Measurements from ENCODE around the gene GOLIM4.

DNA sequence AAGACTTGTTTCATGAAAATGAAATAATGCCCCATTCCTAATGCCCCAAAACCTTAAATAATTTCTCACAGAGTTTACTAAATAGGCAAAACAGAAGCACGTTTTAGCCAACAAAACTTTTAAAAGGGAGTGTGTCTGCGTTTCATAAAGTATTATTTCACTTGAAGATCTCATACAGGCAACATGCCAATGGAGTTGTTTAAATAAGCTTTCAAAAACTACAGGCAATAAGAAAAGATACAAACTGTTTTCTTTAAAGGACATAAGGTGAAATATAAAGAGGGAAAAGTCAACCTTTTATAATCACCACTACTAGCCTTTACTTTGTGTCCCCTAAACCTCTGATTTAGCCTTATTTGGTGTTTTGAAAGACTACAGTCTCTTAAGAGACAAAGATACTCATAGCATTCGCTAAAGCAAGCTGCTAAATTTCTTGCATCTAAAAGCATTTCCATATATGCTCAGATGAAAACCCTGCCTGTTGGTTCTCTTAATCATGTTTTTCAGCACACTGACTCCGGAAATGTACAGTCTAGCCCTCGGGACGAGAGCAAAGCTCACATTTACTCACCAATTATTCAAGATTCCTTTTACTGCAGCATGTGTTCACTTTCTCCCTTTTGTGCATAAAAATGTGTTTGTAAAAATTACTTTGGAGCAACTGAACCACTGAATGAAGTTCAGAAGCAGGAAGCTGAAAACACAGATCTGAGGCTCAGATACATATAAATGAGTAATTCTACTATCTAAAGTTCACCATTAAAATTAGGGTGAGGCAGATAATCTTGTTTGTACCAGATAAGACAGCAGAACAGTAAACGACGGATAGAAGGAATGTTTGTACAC, 119.0 kb downstream of the GOLIM4 start:
- TF ChIP-seq GTF2I (CRISPR knock-in tag; conservative IDR thresholded peaks at IDR 0.05) (no peak), CTCF (IDR thresholded peaks at IDR 0.05) (no peak), MAX (CRISPR knock-in tag; IDR thresholded peaks at IDR 0.05) (no peak), CBFB (CRISPR knock-in tag; IDR thresholded peaks at IDR 0.05; ENCODE audit: low read depth) (no peak), ETV6 (CRISPR knock-in tag; IDR thresholded peaks at IDR 0.05) (no peak), CREB1 (CRISPR knock-in tag; IDR thresholded peaks at IDR 0.05) (no peak), JUN (CRISPR knock-in tag; IDR thresholded peaks at IDR 0.05) (no peak), EMX1 (CRISPR knock-in tag; IDR thresholded peaks at IDR 0.05) (no peak), NR1H2 (CRISPR knock-in tag; IDR thresholded peaks at IDR 0.05) (no peak), ZNF263 (CRISPR knock-in tag; IDR thresholded peaks at IDR 0.05; ENCODE audit: low read depth) (no peak), IRF2 (CRISPR knock-in tag; IDR thresholded peaks at IDR 0.05; ENCODE audit: borderline replicate concordance, low read depth) (no peak), ELF4 (CRISPR knock-in tag; IDR thresholded peaks at IDR 0.05; ENCODE audit: low read depth) (no peak)
- TF ChIP-seq, protein P1, sequence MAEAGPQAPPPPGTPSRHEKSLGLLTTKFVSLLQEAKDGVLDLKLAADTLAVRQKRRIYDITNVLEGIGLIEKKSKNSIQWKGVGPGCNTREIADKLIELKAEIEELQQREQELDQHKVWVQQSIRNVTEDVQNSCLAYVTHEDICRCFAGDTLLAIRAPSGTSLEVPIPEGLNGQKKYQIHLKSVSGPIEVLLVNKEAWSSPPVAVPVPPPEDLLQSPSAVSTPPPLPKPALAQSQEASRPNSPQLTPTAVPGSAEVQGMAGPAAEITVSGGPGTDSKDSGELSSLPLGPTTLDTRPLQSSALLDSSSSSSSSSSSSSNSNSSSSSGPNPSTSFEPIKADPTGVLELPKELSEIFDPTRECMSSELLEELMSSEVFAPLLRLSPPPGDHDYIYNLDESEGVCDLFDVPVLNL (CRISPR knock-in tag; IDR thresholded peaks at IDR 0.05; ENCODE audit: borderline replicate concordance, low read depth): no peak

All from WTC11 (cell line).